ENCODE results near the gene DRAM1. TPM values are rescaled to one million over a fixed set of nuclear protein-coding genes. Genes with fewer than 3 reads are reported as not detected.
"Not testable (repeated sequence)": the region's sequence is repeated elsewhere in the genome, so short reads cannot be mapped to it uniquely, and the experiment has no call there.

DRAM1 gene
- total RNA-seq, 1 donor from 2014 or later: 20.4 TPM

GRCh38 chr12:101855976-101856375 lies 21.4 kb upstream of the DRAM1 start:
- FAIRE-seq (no peak), DNase-seq (ENCODE audit: low read depth) (no peak)
- H4K20me1 ChIP-seq (ENCODE audit: insufficient read depth, low read length): no peaks in the 10 kb centered on the region
- H3K36me3 Mint-ChIP-seq (ENCODE audit: low read depth, unreplicated experiment): no peaks in the 10 kb centered on the region
- no peak overlapping the region for H3K4me3 ChIP-seq (ENCODE audit: insufficient read depth, low read depth, low read length)
- H3K36me3 ChIP-seq (ENCODE audit: insufficient read depth, low read length): no peaks in the 10 kb centered on the region
- H3K27ac Mint-ChIP-seq (ENCODE audit: unreplicated experiment): no peak overlapping the region
- no peaks in the 10 kb centered on the region for H3K9me3 ChIP-seq (ENCODE audit: insufficient read depth, low read depth, low read length)
- H3K79me2 ChIP-seq (ENCODE audit: insufficient read depth, low read length): no peaks in the 10 kb centered on the region
- no peaks in the 10 kb centered on the region for H3K27me3 ChIP-seq (ENCODE audit: insufficient read depth, low read length)
- H3K4me1 ChIP-seq (ENCODE audit: insufficient read depth, low read length): peaks cover 3% of the 10 kb centered on the region
- H3K9me3 Mint-ChIP-seq (ENCODE audit: unreplicated experiment): no peaks in the 10 kb centered on the region
- TF ChIP-seq EZH2 (IDR thresholded peaks at IDR 0.05; ENCODE audit: insufficient read depth, low read length) (no peak), CTCF (IDR thresholded peaks at IDR 0.05; ENCODE audit: insufficient read depth, low read depth, low read length) (no peak)
- H3K27me3 Mint-ChIP-seq (ENCODE audit: low read depth, unreplicated experiment): no peaks in the 10 kb centered on the region
- no peak overlapping the region for H3K4me3 Mint-ChIP-seq (ENCODE audit: unreplicated experiment)
- H3K4me2 ChIP-seq (ENCODE audit: low read length): no peak overlapping the region
- no peak overlapping the region for H2AFZ ChIP-seq (ENCODE audit: low read depth, low read length)
- no peak overlapping the region for H3K27ac ChIP-seq (ENCODE audit: low read depth, low read length)
- peaks cover 17% of the 10 kb centered on the region for H3K4me1 Mint-ChIP-seq (ENCODE audit: low read depth, unreplicated experiment)
- H3K9ac ChIP-seq (ENCODE audit: low read length): no peak overlapping the region

GRCh38 chr12:101856614-101857013 lies 20.8 kb upstream of the DRAM1 start:
- not testable (repeated sequence) for H3K27me3 Mint-ChIP-seq (ENCODE audit: low read depth, unreplicated experiment); H3K9ac ChIP-seq (ENCODE audit: low read length); H3K9me3 Mint-ChIP-seq (ENCODE audit: unreplicated experiment); H3K79me2 ChIP-seq (ENCODE audit: insufficient read depth, low read length); FAIRE-seq; H3K27me3 ChIP-seq (ENCODE audit: insufficient read depth, low read length); H4K20me1 ChIP-seq (ENCODE audit: insufficient read depth, low read length); H3K9me3 ChIP-seq (ENCODE audit: insufficient read depth, low read depth, low read length); H3K36me3 Mint-ChIP-seq (ENCODE audit: low read depth, unreplicated experiment); H3K4me3 Mint-ChIP-seq (ENCODE audit: unreplicated experiment); H3K4me3 ChIP-seq (ENCODE audit: insufficient read depth, low read depth, low read length); H3K4me1 ChIP-seq (ENCODE audit: insufficient read depth, low read length); DNase-seq (ENCODE audit: low read depth); H2AFZ ChIP-seq (ENCODE audit: low read depth, low read length); H3K27ac ChIP-seq (ENCODE audit: low read depth, low read length); H3K27ac Mint-ChIP-seq (ENCODE audit: unreplicated experiment); H3K36me3 ChIP-seq (ENCODE audit: insufficient read depth, low read length)
- peaks cover 17% of the 10 kb centered on the region for H3K4me1 Mint-ChIP-seq (ENCODE audit: low read depth, unreplicated experiment)
- peak overlapping the region; percentile 26 for H3K4me2 ChIP-seq (ENCODE audit: low read length)

GRCh38 chr12:101857043-101857558 lies 20.3 kb upstream of the DRAM1 start:
- H3K4me1 ChIP-seq (ENCODE audit: insufficient read depth, low read length): peaks cover 3% of the 10 kb centered on the region
- H3K9ac ChIP-seq (ENCODE audit: low read length): no peak overlapping the region
- H3K79me2 ChIP-seq (ENCODE audit: insufficient read depth, low read length): no peaks in the 10 kb centered on the region
- no peak overlapping the region for H2AFZ ChIP-seq (ENCODE audit: low read depth, low read length)
- Mint-ChIP-seq H3K4me1 (ENCODE audit: low read depth, unreplicated experiment) (peaks cover 17% of the 10 kb centered on the region), H3K4me3 (ENCODE audit: unreplicated experiment) (no peak overlapping the region), H3K27ac (ENCODE audit: unreplicated experiment) (no peak overlapping the region), H3K27me3 (ENCODE audit: low read depth, unreplicated experiment) (no peaks in the 10 kb centered on the region), H3K36me3 (ENCODE audit: low read depth, unreplicated experiment) (no peaks in the 10 kb centered on the region), H3K9me3 (ENCODE audit: unreplicated experiment) (no peaks in the 10 kb centered on the region)
- TF ChIP-seq CTCF (IDR thresholded peaks at IDR 0.05; ENCODE audit: insufficient read depth, low read depth, low read length) (no peak), EZH2 (IDR thresholded peaks at IDR 0.05; ENCODE audit: insufficient read depth, low read length) (no peak)
- H4K20me1 ChIP-seq (ENCODE audit: insufficient read depth, low read length): no peaks in the 10 kb centered on the region
- peak overlapping the region; percentile 26 for H3K4me2 ChIP-seq (ENCODE audit: low read length)
- H3K27me3 ChIP-seq (ENCODE audit: insufficient read depth, low read length): no peaks in the 10 kb centered on the region
- no peak overlapping the region for H3K27ac ChIP-seq (ENCODE audit: low read depth, low read length)
- no peak overlapping the region for H3K4me3 ChIP-seq (ENCODE audit: insufficient read depth, low read depth, low read length)
- FAIRE-seq (no peak), DNase-seq (ENCODE audit: low read depth) (peak; percentile 74)
- no peaks in the 10 kb centered on the region for H3K36me3 ChIP-seq (ENCODE audit: insufficient read depth, low read length)
- no peaks in the 10 kb centered on the region for H3K9me3 ChIP-seq (ENCODE audit: insufficient read depth, low read depth, low read length)
